ENCODE results near the gene GALNT1. TPM values are rescaled to one million over a fixed set of nuclear protein-coding genes. Genes with fewer than 3 reads are reported as not detected.

Gene GALNT1
- total and polyA plus RNA-seq, 2 of the 4 experiments (the other 2 are of a cell fraction) = 24.9 to 43.9 TPM

DNA sequence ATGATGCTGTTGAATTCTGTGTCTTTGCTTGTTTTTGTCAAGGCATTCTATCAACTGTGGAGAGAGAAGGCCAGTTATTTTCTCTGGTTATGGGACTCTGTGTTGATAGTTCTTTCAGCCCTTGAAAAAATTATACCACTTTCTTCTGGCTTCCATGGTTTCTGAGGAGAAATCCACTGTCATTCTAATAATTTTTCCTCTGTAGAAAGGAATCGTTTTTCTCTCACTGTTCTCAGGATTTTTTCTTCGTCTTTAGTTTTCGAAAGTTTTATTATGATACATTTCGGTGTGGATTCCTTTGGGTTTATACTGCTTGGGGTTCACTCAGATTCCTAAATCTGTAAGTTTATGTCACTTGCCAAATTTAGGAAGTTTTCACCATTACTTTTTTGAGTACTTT, 6.6 kb downstream of the GALNT1 start:
- intact Hi-C loops (cut with micrococcal nuclease) (no loop called here), dilution Hi-C loops (cut with HindIII; ENCODE audit: low sequenced_read_pairs, unreplicated experiment) (no loop called here), in situ Hi-C loops (cut with MboI; ENCODE audit: low sequenced_read_pairs) (no loop called here)
- Histone ChIP-seq H4K5ac (ENCODE audit: low read depth, low read length) (no peak overlapping the region), H3K4me2 (ENCODE audit: low read depth, low read length) (no peak overlapping the region), H2AK9ac (replicated peaks; ENCODE audit: low read depth, low read length, poor library complexity) (no peak overlapping the region), H3K56ac (ENCODE audit: extremely low read depth, insufficient read depth, low read length) (no peak overlapping the region), H4K91ac (ENCODE audit: insufficient read depth, low read depth, low read length) (no peak overlapping the region), H3K9me3 (ENCODE audit: control insufficient read depth, insufficient read depth, low read length) (peaks cover 3% of the 10 kb centered on the region; the same call in 1 of the 2 replicates), H3K14ac (replicated peaks; ENCODE audit: low read depth, low read length) (no peak overlapping the region), H2BK15ac (ENCODE audit: low read depth, low read length) (no peak overlapping the region), H4K20me1 (ENCODE audit: insufficient read depth, low read length) (peaks cover 45% of the 10 kb centered on the region), H3K9ac (ENCODE audit: low read depth, low read length) (no peak overlapping the region), H3K4ac (ENCODE audit: low read depth, low read length) (no peak overlapping the region), H3K23ac (ENCODE audit: low read depth, low read length) (no peak overlapping the region), H3K9me1 (ENCODE audit: insufficient read depth, low read length) (peaks cover 11% of the 10 kb centered on the region), H4K8ac (ENCODE audit: low read depth in 2 of 2, low read length in 2 of 2) (no peak overlapping the region), H2BK5ac (ENCODE audit: low read depth, low read length, poor library complexity, severe bottlenecking) (no peak overlapping the region), H2AK5ac (ENCODE audit: low read depth, low read length) (no peak overlapping the region), H2BK20ac (ENCODE audit: low read depth, low read length) (no peak overlapping the region), H2AFZ (replicated peaks; ENCODE audit: low read length, poor library complexity) (no peak overlapping the region), H3K4me1 (ENCODE audit: control insufficient read depth, insufficient read depth, low read length) (peaks cover 6% of the 10 kb centered on the region), H3K27me3 (ENCODE audit: control insufficient read depth, insufficient read depth, low read length) (no peaks in the 10 kb centered on the region), H2BK120ac (ENCODE audit: low read depth, low read length) (no peak overlapping the region), H3K79me1 (ENCODE audit: low read depth in 1 of 2, low read length in 2 of 2) (peaks cover 34 to 68% of the 10 kb centered on the region in 2 experiments), H3K4me3 (ENCODE audit: insufficient read depth, low read depth, low read length) (no peak overlapping the region), H3K27ac (ENCODE audit: insufficient read depth, low read length) (no peak overlapping the region), H3K18ac (ENCODE audit: low read depth, low read length) (no peak overlapping the region), H3K36me3 (ENCODE audit: control insufficient read depth, insufficient read depth, low read length) (0 out of 2 replicates have a peak, but pooled peaks cover 1% of the 10 kb centered on the region)
- WGBS, 2 experiments (ENCODE audit: extremely low coverage in 2 of 2, insufficient read length in 1 of 2) = no CpG with 5 or more reads among the region's 4 CpGs
- CTCF ChIA-PET = no interaction called here
- POLR2A ChIA-PET (ENCODE audit: unreplicated experiment) = no interaction called here
- no peak for DNase-seq
- ATAC-seq (ENCODE audit: low read depth) = no peak
- TF ChIP-seq RCOR1 (IDR thresholded peaks at IDR 0.05; ENCODE audit: insufficient replicate concordance, low read length) = no peak
- TF ChIP-seq, protein P1, sequence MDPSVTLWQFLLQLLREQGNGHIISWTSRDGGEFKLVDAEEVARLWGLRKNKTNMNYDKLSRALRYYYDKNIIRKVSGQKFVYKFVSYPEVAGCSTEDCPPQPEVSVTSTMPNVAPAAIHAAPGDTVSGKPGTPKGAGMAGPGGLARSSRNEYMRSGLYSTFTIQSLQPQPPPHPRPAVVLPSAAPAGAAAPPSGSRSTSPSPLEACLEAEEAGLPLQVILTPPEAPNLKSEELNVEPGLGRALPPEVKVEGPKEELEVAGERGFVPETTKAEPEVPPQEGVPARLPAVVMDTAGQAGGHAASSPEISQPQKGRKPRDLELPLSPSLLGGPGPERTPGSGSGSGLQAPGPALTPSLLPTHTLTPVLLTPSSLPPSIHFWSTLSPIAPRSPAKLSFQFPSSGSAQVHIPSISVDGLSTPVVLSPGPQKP (IDR thresholded peaks at IDR 0.05; ENCODE audit: borderline replicate concordance, low read depth, low read length) = no peak
- TF ChIP-seq NFE2L2 (IDR thresholded peaks at IDR 0.05; ENCODE audit: low read depth, low read length) = no peak
- no peak for TF ChIP-seq RFX5 (IDR thresholded peaks at IDR 0.05; ENCODE audit: low read depth, low read length)
- TF ChIP-seq MAZ (IDR thresholded peaks at IDR 0.05; ENCODE audit: borderline replicate concordance, low read depth, low read length) = no peak
- no peak for TF ChIP-seq SMC3 (IDR thresholded peaks at IDR 0.05; ENCODE audit: low read depth, low read length)
- TF ChIP-seq FOS (IDR thresholded peaks at IDR 0.05; ENCODE audit: low read depth, low read length) = no peak
- no peak for TF ChIP-seq RAD21 (IDR thresholded peaks at IDR 0.05; ENCODE audit: low read length)
- no TSS peak for BruUV-seq (replicated peaks)
